Epidermal melanocyte (primary cell): ENCODE results near the gene SUPV3L1.
A peak's percentile ranks its signal among the peaks of the same experiment; 100 is the strongest.
"Not testable (repeated sequence)": the region's sequence is repeated elsewhere in the genome, so short reads cannot be mapped to it uniquely, and the experiment has no call there.

Experiments used
- DNase-seq: peaks from one replicate; pipeline ENCODE4 v3.0.0; 2011; ENCODE audit warnings: low spot score; ENCODE audit not compliant: insufficient read length

Gene SUPV3L1

GRCh38 chr10:69179743-69180524 is at the start of gene SUPV3L1:
Gene SUPV3L1 (plus strand): TSS chr10:69180234. CDS start chr10:69180292, 58 bp downstream.
- DNase-seq, result peak; percentile 92

GRCh38 chr10:69130251-69130650 is 49.8 kb upstream of the SUPV3L1 start:
- DNase-seq, result no peak

GRCh38 chr10:69139961-69140360 is 40.1 kb upstream of the SUPV3L1 start:
- no peak for DNase-seq

DNA sequence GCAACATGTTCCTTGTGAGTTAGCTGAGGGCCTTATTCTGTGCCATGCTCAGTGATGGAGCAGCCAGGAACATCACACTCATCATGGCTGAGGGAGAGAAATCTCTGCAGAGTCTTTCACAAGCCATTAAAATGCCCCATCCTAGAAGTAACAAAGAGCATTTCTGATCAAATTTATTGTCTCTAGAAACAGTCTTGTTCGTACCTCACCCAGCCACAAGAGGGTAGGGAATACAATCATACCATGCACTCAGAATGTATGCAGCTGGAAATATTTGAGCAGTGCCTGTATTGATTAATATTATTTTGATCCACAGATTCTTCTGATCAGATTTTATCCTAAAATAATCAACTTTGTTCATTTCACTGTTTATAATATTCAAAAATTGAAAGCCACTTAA is 38.7 kb upstream of the SUPV3L1 start:
- DNase-seq, result no peak

DNA sequence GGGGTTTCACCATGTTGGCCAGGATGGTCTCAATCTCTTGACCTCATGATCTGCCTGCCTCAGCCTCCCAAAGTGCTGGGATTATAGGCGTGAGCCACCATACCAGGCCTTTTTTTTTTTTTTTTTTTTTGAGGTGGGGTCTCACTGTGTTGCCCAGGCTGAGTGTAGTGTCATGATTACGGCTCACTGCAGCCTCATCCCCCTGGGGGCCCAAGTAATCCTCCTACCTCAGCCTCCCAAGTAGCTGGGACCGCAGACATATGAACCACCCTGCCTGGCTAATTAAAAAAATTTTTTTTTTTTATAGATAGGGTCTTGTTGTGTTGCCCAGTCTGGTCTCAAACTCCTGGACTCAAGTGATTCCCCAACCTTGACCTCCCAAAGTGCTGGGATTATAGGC is 38.0 kb upstream of the SUPV3L1 start:
- not testable (repeated sequence) for DNase-seq

DNA sequence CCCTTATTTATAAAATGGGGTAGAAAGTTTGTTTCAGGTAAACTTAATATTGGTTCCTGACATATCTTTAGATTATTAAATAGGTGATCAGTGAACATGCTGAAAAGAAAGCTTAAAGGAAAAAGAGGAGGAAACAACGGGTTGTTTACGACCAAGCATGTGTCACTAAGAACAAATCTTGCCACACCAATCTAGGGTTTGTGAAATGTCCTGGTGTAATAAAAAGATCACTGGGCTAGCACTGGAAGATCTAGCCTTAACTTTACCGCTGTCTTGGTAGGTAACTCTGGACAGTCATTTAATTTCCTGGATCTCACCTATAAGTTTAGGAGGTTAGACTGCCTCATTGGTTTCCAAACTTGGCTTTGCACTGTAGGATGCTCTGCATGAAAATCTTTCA is 37.1 kb upstream of the SUPV3L1 start:
- DNase-seq, result no peak

- DNase-seq, result no peak
These were observed 34.7 kb upstream of the SUPV3L1 start for GRCh38 chr10:69145329-69145728.

DNA sequence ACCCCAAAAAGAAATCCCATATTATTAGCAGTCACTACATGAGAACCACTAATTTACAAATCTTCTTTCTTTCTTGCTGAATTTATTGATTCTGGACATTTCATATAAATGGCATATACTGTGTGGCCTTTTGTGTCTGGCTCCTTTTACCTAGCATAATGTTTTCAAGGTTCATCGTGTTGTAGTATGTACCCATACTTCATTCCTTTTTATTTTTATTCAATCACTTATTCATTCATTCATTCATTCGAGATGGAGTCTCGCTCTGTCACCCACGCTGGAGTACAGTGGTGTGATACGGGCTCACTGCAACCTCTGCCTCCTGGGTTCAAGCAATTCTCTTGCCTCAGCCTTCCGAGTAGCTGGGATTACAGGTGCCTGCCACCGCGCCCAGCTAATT is 34.2 kb upstream of the SUPV3L1 start:
- DNase-seq, result no peak

DNA sequence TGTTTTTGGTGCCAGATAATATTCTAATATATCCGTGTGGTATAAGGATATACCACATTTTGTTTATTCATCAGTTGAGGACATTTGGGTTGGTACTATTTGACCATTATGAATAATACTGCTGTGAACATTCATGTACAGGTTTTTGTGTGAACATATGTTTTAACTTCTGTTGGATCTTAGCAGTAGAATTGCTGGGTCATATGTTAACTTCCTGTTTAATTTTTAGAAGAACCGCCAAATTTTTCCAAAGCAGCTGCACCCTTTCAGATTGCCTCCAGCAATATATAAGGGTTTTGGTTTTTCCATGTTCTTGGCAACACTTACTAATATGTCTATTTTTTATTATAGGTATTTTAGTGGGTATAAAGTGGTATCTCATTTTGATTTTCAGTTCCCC is 33.3 kb upstream of the SUPV3L1 start:
- no peak for DNase-seq

DNA sequence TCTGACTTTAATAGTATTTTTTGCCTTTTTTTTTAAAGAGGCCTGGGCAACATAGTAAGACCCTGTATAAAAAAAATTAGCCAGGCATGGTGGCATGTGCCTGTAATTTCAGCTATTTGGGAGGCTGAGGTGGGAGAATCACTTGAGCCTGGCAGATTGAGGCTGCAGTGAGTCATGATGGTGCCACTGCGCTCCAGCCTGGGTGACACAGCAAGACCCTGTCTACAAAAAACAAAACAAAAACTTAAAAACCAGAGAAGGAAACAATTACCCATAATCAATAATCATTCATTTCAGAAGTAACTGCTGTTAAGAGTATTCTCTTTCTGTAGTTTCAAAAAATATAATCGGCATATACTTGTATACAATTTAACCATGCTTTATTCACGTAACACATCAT is 28.1 kb upstream of the SUPV3L1 start:
- DNase-seq, result no peak

- no peak for DNase-seq
These were observed 26.8 kb upstream of the SUPV3L1 start for GRCh38 chr10:69153227-69153626.

DNA sequence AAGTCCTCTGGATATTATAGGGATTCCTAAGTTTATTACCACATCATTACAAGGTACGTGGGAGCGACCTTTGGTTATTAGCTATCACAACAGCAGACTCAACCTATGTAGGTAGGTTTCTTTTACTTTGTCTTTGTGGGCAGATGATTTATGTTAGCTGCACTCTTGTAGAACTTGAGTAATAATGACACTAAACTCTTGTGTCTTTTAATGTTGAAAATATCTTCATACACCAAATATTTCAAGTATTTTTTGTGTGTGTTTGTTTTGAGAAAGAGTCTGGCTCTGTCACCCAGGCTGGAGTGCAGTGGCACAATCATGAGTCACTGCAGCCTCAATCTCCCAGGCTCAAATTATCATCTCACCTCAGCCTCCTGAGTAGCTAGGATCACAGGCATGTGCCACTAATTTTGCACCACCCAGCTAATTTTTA is 19.2 kb upstream of the SUPV3L1 start:
- no peak for DNase-seq

- no peak for DNase-seq
These were observed 11.5 kb upstream of the SUPV3L1 start for GRCh38 chr10:69168493-69168892.

GRCh38 chr10:69172241-69172982 is 7.6 kb upstream of the SUPV3L1 start:
- no peak for DNase-seq

- not testable (repeated sequence) for DNase-seq
These were observed 4.7 kb upstream of the SUPV3L1 start for GRCh38 chr10:69175326-69175725.

DNA sequence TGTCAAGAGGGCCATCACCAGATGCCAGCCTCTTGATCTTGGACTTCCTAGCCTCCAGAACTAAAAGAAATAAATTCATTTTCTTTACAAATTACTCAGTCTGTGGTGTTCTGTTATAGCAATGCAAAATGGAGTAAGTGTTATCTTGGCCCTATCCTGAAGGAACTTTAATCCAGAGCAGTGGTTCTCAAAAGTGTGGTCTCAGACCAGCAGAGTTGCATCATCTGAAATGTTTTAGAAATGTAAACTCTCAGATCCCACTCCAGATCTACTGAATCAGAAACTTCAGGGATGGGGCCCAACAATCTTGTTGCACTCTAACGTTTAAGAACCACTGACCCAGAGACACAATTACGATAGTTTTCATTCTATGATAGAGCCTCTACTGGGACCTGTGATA is 3.2 kb upstream of the SUPV3L1 start:
- DNase-seq, result no peak

DNA sequence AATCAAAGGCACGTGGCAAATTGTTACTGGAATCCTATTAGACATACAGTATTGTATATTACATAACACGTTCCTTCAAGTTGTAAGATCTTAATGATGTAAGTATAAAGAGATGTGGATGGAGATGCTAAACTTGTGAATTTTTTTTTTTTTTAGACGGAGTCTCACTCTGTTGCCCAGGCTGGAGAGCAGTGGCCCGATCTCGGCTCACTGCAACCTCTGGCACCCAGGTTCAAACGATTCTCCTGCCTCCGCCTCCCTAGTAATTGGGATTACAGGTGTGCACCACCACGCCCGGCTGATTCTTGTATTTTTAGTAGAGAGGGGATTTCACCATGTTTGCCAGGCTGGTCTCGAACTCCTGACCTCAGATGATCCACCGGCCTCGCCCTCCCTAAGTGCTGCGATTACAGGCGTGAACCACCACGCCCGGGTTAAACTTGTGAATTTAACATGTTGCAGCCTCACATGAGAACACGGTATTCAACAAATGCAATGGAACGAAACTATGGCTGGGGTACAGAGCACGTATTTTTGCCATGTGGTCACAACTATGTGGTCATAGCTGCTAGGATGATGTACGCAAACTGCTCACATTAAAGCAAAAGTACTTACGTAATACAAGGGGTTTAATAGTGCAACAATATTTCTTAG is 818 bp upstream of the SUPV3L1 start:
- DNase-seq, result no peak

- no peak for DNase-seq
These were observed 631 bp downstream of the SUPV3L1 start for GRCh38 chr10:69180525-69181204.

GRCh38 chr10:69181433-69181832 is 1.4 kb downstream of the SUPV3L1 start:
- DNase-seq, result no peak

GRCh38 chr10:69182005-69182404 is 2.0 kb downstream of the SUPV3L1 start:
- DNase-seq, result no peak

DNA sequence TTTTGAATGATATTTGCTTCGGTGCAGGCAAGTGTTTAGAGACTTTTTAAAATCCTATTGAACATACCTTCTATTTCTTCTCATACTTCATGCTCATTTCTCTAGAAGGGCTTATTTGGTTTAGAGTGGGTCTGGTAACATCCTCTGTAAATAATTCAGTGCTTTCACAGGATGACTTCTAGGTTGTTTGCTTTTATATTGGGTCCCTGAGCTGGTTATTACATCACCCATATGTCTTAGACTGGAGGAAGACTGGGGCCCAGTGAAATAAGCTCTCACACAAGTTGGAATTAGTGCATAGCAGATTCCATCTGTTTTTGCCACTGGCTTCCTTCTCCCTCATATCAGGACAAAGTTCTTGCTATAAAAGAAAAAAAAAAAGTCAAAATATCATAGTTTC is 6.5 kb downstream of the SUPV3L1 start:
- no peak for DNase-seq

GRCh38 chr10:69201045-69201444 is 21.0 kb downstream of the SUPV3L1 start:
- DNase-seq, result no peak
